ENCODE measurements around the gene UCP2.
"Not testable (repeated sequence)": the region's sequence is repeated elsewhere in the genome, so short reads cannot be mapped to it uniquely, and the experiment has no call there.

The UCP2 gene

DNA sequence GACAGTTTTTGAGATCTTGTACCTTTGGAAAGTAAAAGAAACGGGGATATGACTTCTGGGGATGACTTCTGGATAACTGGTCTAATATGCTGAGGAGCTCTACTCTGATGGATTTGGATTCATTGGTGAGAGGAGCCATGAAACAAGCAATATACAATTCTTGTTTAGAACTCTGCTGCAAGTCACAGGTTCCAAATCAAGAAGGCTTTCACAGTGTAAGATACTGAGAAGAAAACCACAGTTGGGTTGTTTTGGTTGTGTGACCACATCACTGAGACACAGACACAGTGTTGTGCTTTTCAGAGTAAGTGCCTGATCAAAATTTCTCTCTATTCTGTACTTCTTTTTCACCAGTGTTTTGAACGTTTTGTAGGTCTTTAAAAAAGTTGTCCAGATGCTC, 13.1 kb upstream of the UCP2 start:
- no peak for DNase-seq (ENCODE audit: low read depth)

GRCh38 chr11:73995247-73995646, 12.6 kb upstream of the UCP2 start:
- no peak for DNase-seq (ENCODE audit: low read depth)

- no peak for DNase-seq (ENCODE audit: low read depth)
These were observed 8.9 kb upstream of the UCP2 start for GRCh38 chr11:73991471-73992006.

- no peak for DNase-seq (ENCODE audit: low read depth)
These were observed 8.1 kb upstream of the UCP2 start for GRCh38 chr11:73990730-73991129.

DNA sequence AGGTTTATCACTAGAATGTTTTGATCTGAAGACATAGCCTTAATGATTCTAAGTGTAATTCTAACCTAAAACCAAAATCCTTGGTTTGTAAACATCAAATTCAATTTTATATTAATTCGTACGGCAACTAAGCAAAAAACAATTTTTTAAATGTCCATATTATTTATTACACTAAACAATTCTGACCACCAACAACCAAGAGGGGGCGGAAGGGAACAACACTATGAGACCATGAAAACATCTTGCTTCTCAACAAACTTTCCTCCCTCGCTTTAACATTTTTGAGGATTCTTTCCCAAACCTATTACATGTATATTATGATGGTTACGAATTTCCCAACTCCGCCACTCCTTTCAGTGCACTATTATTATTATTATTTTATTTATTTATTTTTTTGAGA, 6.5 kb upstream of the UCP2 start:
- no peak for DNase-seq (ENCODE audit: low read depth)

- no peak for DNase-seq (ENCODE audit: low read depth)
These were observed 5.6 kb upstream of the UCP2 start for GRCh38 chr11:73988227-73988626.

DNA sequence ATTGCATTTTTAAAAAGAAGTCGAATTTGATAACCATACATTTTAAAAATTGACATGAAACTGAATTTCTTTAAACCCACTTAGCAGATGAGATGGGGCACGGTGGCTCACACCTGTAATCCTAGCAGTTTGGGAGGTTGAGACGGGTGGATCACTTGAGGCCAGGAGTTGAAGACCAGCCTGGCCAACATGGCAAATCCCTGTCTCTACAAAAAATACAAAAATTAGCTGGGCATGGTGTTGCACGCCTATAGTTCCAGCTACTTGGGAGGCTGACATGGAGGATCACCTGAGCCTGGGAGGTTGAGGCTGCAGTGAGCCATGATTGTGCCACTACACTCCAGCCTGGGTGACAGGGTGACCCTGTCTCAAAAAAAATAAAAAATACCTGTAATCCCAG, 3.0 kb upstream of the UCP2 start:
- DNase-seq (ENCODE audit: low read depth): not testable (repeated sequence)

DNA sequence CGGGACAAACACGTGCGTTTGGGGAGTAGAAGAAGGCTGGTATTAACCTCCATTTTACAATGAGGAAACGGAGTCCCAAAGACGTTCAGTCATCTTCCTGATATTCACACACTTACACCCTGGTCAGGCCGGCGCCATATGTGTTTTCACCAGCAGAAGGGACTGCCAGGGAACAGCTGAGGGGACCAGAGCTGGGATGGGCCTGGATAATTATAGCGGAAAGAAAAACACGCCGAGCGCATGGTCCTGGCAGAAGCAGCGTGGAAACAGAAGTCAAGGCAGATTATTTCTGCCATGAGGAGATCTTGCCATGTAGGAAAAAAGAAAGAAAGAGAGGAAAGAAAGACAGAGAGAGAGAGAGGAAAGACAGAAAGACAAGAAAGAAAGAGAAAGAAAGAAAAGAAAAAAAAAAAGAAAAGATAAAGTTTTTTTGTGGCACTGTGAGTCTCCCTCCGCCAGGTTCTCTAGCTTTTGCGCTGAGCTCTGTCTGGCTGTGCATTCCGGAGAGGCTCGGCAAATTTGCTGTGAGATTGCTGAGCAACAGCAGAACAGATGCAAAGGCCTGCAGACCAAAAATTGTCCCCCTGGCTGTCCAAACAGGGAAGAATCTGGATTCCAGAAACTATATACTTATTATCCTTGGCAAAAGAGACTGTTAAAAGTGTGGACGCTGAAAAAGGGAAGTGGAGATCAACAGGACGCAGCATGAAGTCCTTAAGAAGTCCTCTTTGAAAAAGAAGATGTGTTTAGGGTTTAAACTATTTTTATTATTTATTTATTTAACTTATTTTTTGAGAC, 1.3 kb upstream of the UCP2 start:
- no peak for DNase-seq (ENCODE audit: low read depth)

DNA sequence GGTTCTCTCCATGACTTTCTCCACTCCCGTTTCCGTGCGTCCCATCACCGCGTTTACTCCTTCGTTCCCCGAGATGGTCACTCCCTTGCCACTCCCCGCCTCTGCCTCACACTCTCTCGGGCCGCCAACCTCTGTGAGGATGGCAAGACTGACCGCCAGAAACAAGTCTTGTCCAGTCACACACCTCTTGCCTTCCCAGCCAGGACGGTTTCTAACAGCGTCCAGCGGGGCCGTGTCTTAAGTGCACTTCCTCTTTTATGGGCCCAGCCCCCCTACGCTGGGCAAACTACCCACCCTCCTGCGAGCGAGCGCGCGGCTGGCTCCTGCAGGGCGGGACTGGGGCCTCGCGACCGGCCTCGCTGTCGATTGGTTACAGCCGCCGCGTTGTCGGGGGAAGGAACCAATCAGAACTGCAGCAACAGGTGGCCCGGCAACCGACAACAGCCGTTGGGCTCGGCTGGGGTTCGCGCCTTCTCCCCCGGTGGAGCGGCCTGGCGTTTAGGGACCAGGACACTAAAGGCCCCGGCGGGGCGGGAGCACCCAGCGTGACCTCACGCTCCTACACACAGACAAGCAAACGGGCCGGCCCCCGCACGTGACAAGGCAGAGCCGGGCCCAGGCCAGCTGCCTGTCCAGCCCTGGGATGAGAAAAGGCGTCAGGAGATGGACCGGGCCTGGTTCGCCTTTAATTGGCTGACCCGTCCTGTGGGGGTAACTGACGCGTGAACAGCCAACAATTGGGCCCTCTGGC, 522 bp upstream of the UCP2 start:
- DNase-seq (ENCODE audit: low read depth): peak; percentile 56

DNA sequence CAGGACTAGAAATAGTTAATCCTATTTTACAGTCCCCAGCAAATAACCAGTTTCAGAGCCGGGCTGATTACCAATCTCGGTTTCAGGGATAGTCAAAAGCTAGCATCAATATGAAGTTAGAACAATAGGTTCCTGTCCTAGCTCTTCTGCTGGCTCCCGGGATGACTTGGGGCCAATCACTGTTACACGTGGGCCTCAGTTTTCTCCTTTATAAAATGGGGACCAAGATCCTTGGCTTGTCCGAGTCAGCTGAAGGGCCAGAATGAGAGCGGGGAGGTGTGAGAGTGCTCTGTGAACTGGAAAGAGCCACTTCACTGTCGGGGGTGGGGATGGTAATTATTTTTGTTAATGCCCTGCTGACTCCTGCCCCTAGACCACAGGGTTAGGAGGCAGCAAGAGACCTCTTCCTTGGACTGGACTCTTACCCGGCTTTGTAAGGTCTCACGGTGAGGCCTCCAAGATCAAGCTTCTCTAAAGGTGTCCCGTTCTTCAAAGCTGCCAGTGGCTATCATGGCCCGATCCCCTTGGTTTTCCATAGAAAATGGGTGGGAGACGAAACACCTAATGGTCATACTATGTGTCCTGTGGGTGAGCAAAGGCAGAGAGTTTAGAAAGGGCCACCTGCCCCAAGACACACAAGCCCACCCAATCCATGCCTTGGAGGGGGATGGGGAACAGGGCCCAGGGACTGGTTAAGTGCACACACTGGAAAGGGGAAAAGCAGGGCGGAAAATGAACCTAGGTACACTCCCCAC, 1.4 kb downstream of the UCP2 start:
- DNase-seq (ENCODE audit: low read depth): no peak

- DNase-seq (ENCODE audit: low read depth): no peak
These were observed 2.4 kb downstream of the UCP2 start for GRCh38 chr11:73980001-73980961.

DNA sequence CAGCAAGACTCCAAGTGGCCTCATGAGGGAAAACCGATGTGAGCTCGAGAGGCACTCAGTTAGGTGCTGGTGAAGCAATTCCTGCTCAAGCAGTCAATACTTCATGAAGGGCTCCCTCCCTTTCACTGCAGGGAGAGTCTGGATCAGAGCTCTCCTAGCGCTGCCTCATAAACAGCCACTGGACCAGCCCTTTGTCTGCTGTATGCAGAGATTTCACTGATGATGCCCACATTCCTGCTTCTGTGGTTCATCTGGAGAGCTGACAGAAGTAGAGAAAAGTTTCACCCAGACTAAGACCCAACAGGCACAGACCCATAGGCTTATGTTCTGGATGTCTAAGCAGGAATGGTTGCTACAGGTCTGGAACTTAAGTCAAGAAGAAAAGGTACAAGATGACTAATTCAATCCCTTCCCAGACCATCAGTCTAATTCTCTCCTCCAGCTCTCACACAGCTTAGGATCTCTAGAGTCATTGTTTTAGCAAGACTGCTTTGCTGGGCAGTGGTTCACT, 4.0 kb downstream of the UCP2 start:
- DNase-seq (ENCODE audit: low read depth): no peak

- DNase-seq (ENCODE audit: low read depth): no peak
These were observed 4.7 kb downstream of the UCP2 start for GRCh38 chr11:73977856-73978519.

GRCh38 chr11:73976451-73977151, 6.0 kb downstream of the UCP2 start:
- DNase-seq (ENCODE audit: low read depth): no peak

- DNase-seq (ENCODE audit: low read depth): no peak
These were observed 7.2 kb downstream of the UCP2 start for GRCh38 chr11:73975479-73975757.

DNA sequence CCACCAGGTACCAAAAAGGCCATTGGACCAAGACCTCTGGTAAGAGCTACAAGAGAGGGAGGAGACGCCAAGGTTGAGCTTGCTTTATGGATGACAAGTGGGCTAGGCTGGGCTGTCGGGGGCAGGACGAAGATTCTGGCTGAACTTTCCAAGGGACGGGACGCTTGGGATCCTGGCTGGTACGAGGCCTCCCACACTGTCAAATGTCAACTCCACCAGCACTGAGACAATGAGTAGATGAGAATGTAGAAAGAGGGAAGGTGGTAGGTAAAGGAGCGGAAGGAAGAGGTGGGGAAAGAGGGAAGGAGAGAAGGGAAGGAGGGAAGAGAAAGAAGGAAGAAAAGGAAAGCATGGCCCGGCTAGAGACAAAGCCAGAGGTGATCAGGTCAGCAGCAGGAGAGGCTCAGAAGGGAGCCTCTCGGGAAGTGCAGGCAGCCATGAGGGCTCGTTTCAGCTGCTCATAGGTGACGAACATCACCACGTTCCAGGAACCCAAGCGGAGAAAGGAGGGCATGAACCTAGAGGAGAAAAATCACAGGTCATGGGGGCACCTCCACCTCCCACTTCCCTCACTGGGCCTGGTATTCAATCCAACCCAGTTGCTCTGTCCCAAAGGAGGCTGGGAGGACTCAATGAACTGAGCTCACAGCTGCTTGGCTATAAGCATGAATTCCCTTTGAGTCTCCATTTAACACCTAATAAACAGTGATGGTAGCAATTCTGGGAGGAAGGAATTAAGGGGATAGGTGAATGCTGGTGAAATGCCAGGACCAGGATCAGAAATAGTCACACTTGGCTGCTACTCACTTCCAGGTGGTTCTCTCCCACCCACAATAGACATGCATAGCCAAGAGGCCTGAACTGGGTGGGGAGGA, 7.8 kb downstream of the UCP2 start:
- DNase-seq (ENCODE audit: low read depth): no peak

- no peak for DNase-seq (ENCODE audit: low read depth)
These were observed 9.8 kb downstream of the UCP2 start for GRCh38 chr11:73972620-73973449.

DNA sequence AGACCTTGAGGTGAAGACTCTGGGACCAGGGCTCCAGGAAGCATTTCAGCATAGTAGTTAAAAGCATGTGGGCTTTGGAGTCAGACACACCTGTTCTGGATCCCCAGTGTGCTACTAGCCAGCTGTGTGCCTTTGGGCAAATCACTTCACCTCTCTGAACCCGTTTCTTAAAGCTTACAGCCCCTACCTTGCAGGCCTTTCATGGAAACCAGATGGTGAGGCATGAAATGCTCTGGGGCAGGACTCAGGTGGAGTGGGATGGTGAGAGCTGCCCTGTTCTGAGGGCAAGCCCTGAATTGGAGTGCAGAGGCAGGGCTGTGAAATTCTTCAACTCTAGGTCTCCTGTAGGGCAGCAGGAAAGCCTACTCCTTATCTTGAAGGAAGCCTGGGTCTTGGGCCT, 10.5 kb downstream of the UCP2 start:
- no peak for DNase-seq (ENCODE audit: low read depth)
